Hepatocyte (in vitro differentiated cells): ENCODE measurements around the gene SIRT2. TPM values are rescaled to one million over a fixed set of nuclear protein-coding genes. Genes with fewer than 3 reads are reported as not detected.

Experiments
- DNase-seq: peaks from one replicate; pipeline ENCODE4 v3.0.0-alpha.2; 2016; ENCODE audit warnings: low spot score
- H2AFZ ChIP-seq: fragments of 200-600 bp; sonication (generic); 2 replicates; pipeline ENCODE4 v1.6.0; 2016; ENCODE audit warnings: antibody characterized with exemption, mild to moderate bottlenecking
- H3K27ac ChIP-seq: fragments of 200-600 bp; sonication (generic); 2 replicates; pipeline ENCODE4 v1.5.1; 2016; ENCODE audit warnings: mild to moderate bottlenecking
- H3K27me3 ChIP-seq: fragments of 200-600 bp; sonication (generic); 2 replicates; pipeline ENCODE4 v1.6.1; 2016
- H3K36me3 ChIP-seq: fragments of 200-600 bp; sonication (generic); replicated peaks from 2 replicates; pipeline ENCODE4 v1.5.1; 2016; ENCODE audit warnings: low read depth; ENCODE audit not compliant: insufficient read depth
- H3K4me1 ChIP-seq: fragments of 200-600 bp; sonication (generic); 2 replicates; pipeline ENCODE4 v1.5.1; 2016; ENCODE audit warnings: mild to moderate bottlenecking, moderate library complexity; ENCODE audit not compliant: insufficient read depth
- H3K4me2 ChIP-seq: fragments of 200-600 bp; sonication (generic); 2 replicates; pipeline ENCODE4 v1.6.0; 2016
- H3K4me3 ChIP-seq: fragments of 200-600 bp; sonication (generic); 2 replicates; pipeline ENCODE4 v1.5.1; 2016; ENCODE audit warnings: mild to moderate bottlenecking
- H3K79me2 ChIP-seq: fragments of 200-600 bp; sonication (generic); 2 replicates; pipeline ENCODE4 v1.6.0; 2017; ENCODE audit warnings: mild to moderate bottlenecking
- H3K9me2 ChIP-seq: fragments of 200-600 bp; sonication (generic); replicated peaks from 2 replicates; pipeline ENCODE4 v1.6.0; 2017; ENCODE audit warnings: mild to moderate bottlenecking; ENCODE audit not compliant: insufficient read depth
- H3K9me3 ChIP-seq: fragments of 200-600 bp; sonication (generic); 2 replicates; pipeline ENCODE4 v1.5.1; 2016; ENCODE audit warnings: low read depth, mild to moderate bottlenecking
- H4K20me1 ChIP-seq: fragments of 200-600 bp; sonication (generic); 2 replicates; pipeline ENCODE4 v1.6.0; 2016; ENCODE audit warnings: mild to moderate bottlenecking; ENCODE audit not compliant: insufficient read depth, poor library complexity, severe bottlenecking
- CTCF ChIP-seq: fragments of 200-600 bp; sonication (generic); IDR thresholded peaks from 2 replicates; pipeline ENCODE4 v1.5.1; 2016; ENCODE audit warnings: antibody characterized with exemption, mild to moderate bottlenecking; ENCODE audit not compliant: poor library complexity
- EZH2 ChIP-seq: fragments of 200-600 bp; sonication (generic); IDR thresholded peaks from 2 replicates; pipeline ENCODE4 v1.6.1; 2016; ENCODE audit warnings: antibody characterized with exemption, mild to moderate bottlenecking, borderline replicate concordance
- EZH2phosphoT487 ChIP-seq: fragments of 200-600 bp; sonication (generic); IDR thresholded peaks from one replicate; pipeline ENCODE4 v1.6.1; 2018; ENCODE audit warnings: antibody characterized with exemption, mild to moderate bottlenecking, low read depth, moderate library complexity; ENCODE audit not compliant: unreplicated experiment, severe bottlenecking
- WGBS: methylation state at CpG from one replicate; pipeline ENCODE4 v1.1.6; 2016; ENCODE audit warnings: low lambda C conversion rate; ENCODE audit errors: missing lambda C conversion rate; 5-methylcytosine and 5-hydroxymethylcytosine counted together
- polyA plus RNA-seq: library from polyadenylated mRNA; unstranded; fragments of >200 nt; fragmentation: Nextera tagmentation; extraction: Ambion mirVana; gene quantifications from 2 replicates; pipeline ENCODE4 v1.2.1, GENCODE V29; 2016
- total RNA-seq: library from RNA; depleted of rRNA; stranded (reverse); fragments of >200 nt; gene quantifications from 2 replicates; pipeline ENCODE4 v1.2.3, GENCODE V29; 2014

SIRT2 gene
- total and polyA plus RNA-seq, 2 experiments from 2014 or later = 52.1 to 75.9 TPM

- 63% methylated on average over 31 of the region's 34 CpGs for WGBS
- Histone ChIP-seq H3K9me3 (no peaks in the 10 kb centered on the region), H3K27me3 (no peaks in the 10 kb centered on the region), H4K20me1 (no peaks in the 10 kb centered on the region), H3K9me2 (no peaks in the 10 kb centered on the region), H3K36me3 (no peaks in the 10 kb centered on the region), H3K4me3 (no peak overlapping the region), H3K27ac (no peak overlapping the region), H2AFZ (peak overlapping the region; percentile 84), H3K4me2 (peak overlapping the region; percentile 78), H3K79me2 (no peaks in the 10 kb centered on the region), H3K4me1 (no peaks in the 10 kb centered on the region)
- no peak for DNase-seq
- TF ChIP-seq EZH2 = no peak
- TF ChIP-seq CTCF = no peak
- TF ChIP-seq EZH2phosphoT487 = no peak
These were observed 30.1 kb downstream of the SIRT2 start for GRCh38 chr19:38869160-38869835.

- Histone ChIP-seq H3K27me3 (no peaks in the 10 kb centered on the region), H3K4me1 (no peaks in the 10 kb centered on the region), H3K79me2 (no peaks in the 10 kb centered on the region), H2AFZ (no peak overlapping the region), H4K20me1 (no peaks in the 10 kb centered on the region), H3K36me3 (no peaks in the 10 kb centered on the region), H3K9me3 (no peaks in the 10 kb centered on the region), H3K9me2 (no peaks in the 10 kb centered on the region), H3K4me3 (no peak overlapping the region), H3K27ac (no peak overlapping the region), H3K4me2 (no peak overlapping the region)
- DNase-seq = no peak
- WGBS = 93% methylated on average over 6 of the region's 6 CpGs
- TF ChIP-seq CTCF (no peak), EZH2 (no peak), EZH2phosphoT487 (no peak)
These were observed 30.9 kb downstream of the SIRT2 start for GRCh38 chr19:38868551-38868950.

- no peak for DNase-seq
- H3K27ac ChIP-seq = no peak overlapping the region
- no peak overlapping the region for H2AFZ ChIP-seq
- no peak overlapping the region for H3K4me3 ChIP-seq
- H4K20me1 ChIP-seq = no peaks in the 10 kb centered on the region
- H3K79me2 ChIP-seq = no peaks in the 10 kb centered on the region
- TF ChIP-seq EZH2 = no peak
- TF ChIP-seq CTCF = no peak
- TF ChIP-seq EZH2phosphoT487 = no peak
- no peaks in the 10 kb centered on the region for H3K36me3 ChIP-seq
- H3K4me1 ChIP-seq = no peaks in the 10 kb centered on the region
- H3K9me2 ChIP-seq = no peaks in the 10 kb centered on the region
- H3K9me3 ChIP-seq = no peaks in the 10 kb centered on the region
- H3K4me2 ChIP-seq = no peak overlapping the region
- WGBS = 89% methylated on average over 10 of the region's 10 CpGs
- no peaks in the 10 kb centered on the region for H3K27me3 ChIP-seq
These were observed 32.1 kb downstream of the SIRT2 start for GRCh38 chr19:38867171-38867780.
